ENCODE measurements around the gene TMED4. TPM values are rescaled to one million over a fixed set of nuclear protein-coding genes. Genes with fewer than 3 reads are reported as not detected.

Gene TMED4
- total RNA-seq, 1 donor from 2014 or later, result 203 TPM

GRCh38 chr7:44574287-44574872 lies 7.7 kb downstream of the TMED4 start:
- Histone ChIP-seq H3K27me3 (ENCODE audit: control insufficient read depth, insufficient read depth, low read length) (no peaks in the 10 kb centered on the region), H3K4me3 (ENCODE audit: low read depth, low read length) (peak overlapping the region; percentile 78), H3K36me3 (ENCODE audit: control insufficient read depth, insufficient read depth, low read length) (peaks cover 30% of the 10 kb centered on the region)
- DNase-seq (ENCODE audit: low read depth) (no peak), FAIRE-seq (no peak)
- no peak for TF ChIP-seq CTCF (IDR thresholded peaks at IDR 0.05; ENCODE audit: insufficient read depth, low read length, severe bottlenecking)

- peak within 1 kb of the TSS; percentile 78 for H3K4me3 ChIP-seq (ENCODE audit: low read depth, low read length)
- H3K27me3 ChIP-seq (ENCODE audit: control insufficient read depth, insufficient read depth, low read length), result no peaks in the 10 kb centered on the region
- no peak for TF ChIP-seq CTCF (IDR thresholded peaks at IDR 0.05; ENCODE audit: insufficient read depth, low read length, severe bottlenecking)
- FAIRE-seq (no peak), DNase-seq (ENCODE audit: low read depth) (peak; percentile 88)
- H3K36me3 ChIP-seq (ENCODE audit: control insufficient read depth, insufficient read depth, low read length), result peaks cover 34% of the 10 kb centered on the region
Observed at GRCh38 chr7:44573464-44574286, 8.4 kb downstream of the TMED4 start, which contains the start of gene DDX56. Gene DDX56 (minus strand): TSS chr7:44573908. CDS start chr7:44573895, 13 bp downstream.

GRCh38 chr7:44572771-44573170 lies 9.3 kb downstream of the TMED4 start:
- FAIRE-seq, result no peak
- Histone ChIP-seq H3K27me3 (ENCODE audit: control insufficient read depth, insufficient read depth, low read length) (no peaks in the 10 kb centered on the region), H3K4me3 (ENCODE audit: low read depth, low read length) (peak overlapping the region; percentile 78), H3K36me3 (ENCODE audit: control insufficient read depth, insufficient read depth, low read length) (peaks cover 37% of the 10 kb centered on the region)
- DNase-seq (ENCODE audit: low read depth), result no peak
- TF ChIP-seq CTCF (IDR thresholded peaks at IDR 0.05; ENCODE audit: insufficient read depth, low read length, severe bottlenecking), result no peak

GRCh38 chr7:44569959-44570358 lies 12.1 kb downstream of the TMED4 start:
- DNase-seq (ENCODE audit: low read depth) (no peak), FAIRE-seq (no peak)
- no peaks in the 10 kb centered on the region for H3K27me3 ChIP-seq (ENCODE audit: control insufficient read depth, insufficient read depth, low read length)
- H3K36me3 ChIP-seq (ENCODE audit: control insufficient read depth, insufficient read depth, low read length), result peaks cover 45% of the 10 kb centered on the region
- no peak overlapping the region for H3K4me3 ChIP-seq (ENCODE audit: low read depth, low read length)
- no peak for TF ChIP-seq CTCF (IDR thresholded peaks at IDR 0.05; ENCODE audit: insufficient read depth, low read length, severe bottlenecking)

GRCh38 chr7:44568771-44569560 lies 13.1 kb downstream of the TMED4 start:
- Histone ChIP-seq H3K36me3 (ENCODE audit: control insufficient read depth, insufficient read depth, low read length) (peaks cover 49% of the 10 kb centered on the region), H3K27me3 (ENCODE audit: control insufficient read depth, insufficient read depth, low read length) (no peaks in the 10 kb centered on the region), H3K4me3 (ENCODE audit: low read depth, low read length) (no peak overlapping the region)
- TF ChIP-seq CTCF (IDR thresholded peaks at IDR 0.05; ENCODE audit: insufficient read depth, low read length, severe bottlenecking), result no peak
- no peak for DNase-seq (ENCODE audit: low read depth)
- no peak for FAIRE-seq

Measured in bronchial epithelial cell (primary cell).